ENCODE measurements around the gene PALB2. TPM values are rescaled to one million over a fixed set of nuclear protein-coding genes. Genes with fewer than 3 reads are reported as not detected.

Gene PALB2
- total and polyA plus RNA-seq, 2 of the 8 experiments (the other 6 are each of a cell fraction or from before 2014, with no cell fraction given), result 12.5 to 33.1 TPM

- TF ChIP-seq CHD7 (IDR thresholded peaks at IDR 0.05; ENCODE audit: insufficient replicate concordance, low read length) (no peak), SUZ12 (IDR thresholded peaks at IDR 0.05; ENCODE audit: low read length) (no peak), MAFK (IDR thresholded peaks at IDR 0.05; ENCODE audit: low read depth, low read length) (no peak), SP4 (IDR thresholded peaks at IDR 0.05; ENCODE audit: low read length) (no peak), CEBPB (IDR thresholded peaks at IDR 0.05; ENCODE audit: low read depth, low read length) (no peak), E2F6 (IDR thresholded peaks at IDR 0.05) (no peak)
Measured at GRCh38 chr16:23615805-23616204, 25.3 kb downstream of the PALB2 start (continued).

Data from H1 (cell line).